OCI-LY3 (cell line): ENCODE measurements around the gene TMPO.

Experiments
- H2AFZ ChIP-seq: fragments of 200-600, 300-600 bp; shearing (Covaris generic); 2 replicates; pipeline ENCODE4 v1.6.0; 2014; ENCODE audit warnings: antibody characterized with exemption, low read depth, low read length
- H3K27ac ChIP-seq: fragments of 200-600, 300-600 bp; sonication (generic); 2 replicates; pipeline ENCODE4 v1.5.1; 2014; ENCODE audit warnings: mild to moderate bottlenecking, low read length, moderate library complexity, mixed read lengths
- H3K27me3 ChIP-seq: fragments of 200-600, 300-600 bp; sonication (generic); 2 replicates; pipeline ENCODE4 v1.6.1; 2014; ENCODE audit warnings: low read depth, low read length, mixed read lengths
- H3K36me3 ChIP-seq: fragments of 200-600, 300-600 bp; sonication (generic); replicated peaks from 2 replicates; pipeline ENCODE3; 2014; ENCODE audit warnings: low read depth, low read length, mixed read lengths
- H3K4me1 ChIP-seq: fragments of 300-600, 200-600 bp; sonication (generic); 2 replicates; pipeline ENCODE4 v1.6.1; 2014; ENCODE audit warnings: low read length, mixed read lengths
- H3K4me2 ChIP-seq: fragments of 200-600, 300-600 bp; sonication (generic); 2 replicates; pipeline ENCODE4 v1.6.1; 2014; ENCODE audit warnings: low read length, mixed read lengths
- H3K4me3 ChIP-seq: fragments of 300-600, 200-600 bp; sonication (generic); 2 replicates; pipeline ENCODE4 v1.5.1; 2014; ENCODE audit warnings: antibody characterized with exemption, mild to moderate bottlenecking, low read length, moderate library complexity
- H3K79me2 ChIP-seq: fragments of 300-600, 200-600 bp; shearing (Covaris generic); 2 replicates; pipeline ENCODE4 v1.6.1; 2014; ENCODE audit warnings: mild to moderate bottlenecking, low read length, mixed read lengths
- H3K9ac ChIP-seq: fragments of 300-600, 200-600 bp; shearing (Covaris generic); 2 replicates; pipeline ENCODE4 v1.6.0; 2014; ENCODE audit warnings: mild to moderate bottlenecking, low read length, moderate library complexity
- H3K9me3 ChIP-seq: fragments of 200-600, 300-600 bp; shearing (Covaris generic); 2 replicates; pipeline ENCODE4 v1.6.1; 2014; ENCODE audit warnings: low read length, mixed read lengths; ENCODE audit not compliant: insufficient read depth
- H4K20me1 ChIP-seq: fragments of 200-600, 300-600 bp; sonication (generic); 2 replicates; pipeline ENCODE4 v1.6.1; 2016; ENCODE audit warnings: low read length, mixed read lengths; ENCODE audit not compliant: insufficient read depth
- CTCF ChIP-seq: fragments of 200-600, 300-600 bp; sonication (generic); IDR thresholded peaks from 2 replicates; pipeline ENCODE4 v1.5.1; 2014; ENCODE audit warnings: antibody characterized with exemption, low read length, low read depth
- EZH2phosphoT487 ChIP-seq: fragments of 200-600 bp; shearing (Covaris generic); IDR thresholded peaks from 2 replicates; pipeline ENCODE4 v1.6.1; 2018; ENCODE audit warnings: antibody characterized with exemption, mixed run types, low read depth

TMPO gene

GRCh38 chr12:98578821-98579220 is 63.4 kb downstream of the TMPO start:
- H3K9ac ChIP-seq = no peak overlapping the region
- H3K9me3 ChIP-seq = no peaks in the 10 kb centered on the region
- TF ChIP-seq EZH2phosphoT487 = no peak
- TF ChIP-seq CTCF = no peak
- no peak overlapping the region for H3K4me3 ChIP-seq
- H3K4me2 ChIP-seq = no peak overlapping the region
- H3K4me1 ChIP-seq = no peaks in the 10 kb centered on the region
- H3K27me3 ChIP-seq = no peaks in the 10 kb centered on the region
- no peaks in the 10 kb centered on the region for H4K20me1 ChIP-seq
- no peaks in the 10 kb centered on the region for H3K79me2 ChIP-seq
- H3K36me3 ChIP-seq = no peaks in the 10 kb centered on the region
- H2AFZ ChIP-seq = no peak overlapping the region
- no peak overlapping the region for H3K27ac ChIP-seq

GRCh38 chr12:98579347-98579746 is 64.0 kb downstream of the TMPO start:
- TF ChIP-seq CTCF = no peak

GRCh38 chr12:98579835-98580234 is 64.4 kb downstream of the TMPO start:
- no peak overlapping the region for H3K9ac ChIP-seq
- H3K27ac ChIP-seq = no peak overlapping the region
- H3K27me3 ChIP-seq = no peaks in the 10 kb centered on the region
- no peaks in the 10 kb centered on the region for H3K79me2 ChIP-seq
- no peak overlapping the region for H2AFZ ChIP-seq
- TF ChIP-seq EZH2phosphoT487 (no peak), CTCF (no peak)
- H3K9me3 ChIP-seq = no peaks in the 10 kb centered on the region
- no peaks in the 10 kb centered on the region for H3K4me1 ChIP-seq
- no peak overlapping the region for H3K4me2 ChIP-seq
- H3K36me3 ChIP-seq = no peaks in the 10 kb centered on the region
- no peaks in the 10 kb centered on the region for H4K20me1 ChIP-seq
- no peak overlapping the region for H3K4me3 ChIP-seq

More at GRCh38 chr12:98579347-98579746, 64.0 kb downstream of the TMPO start:
- no peak overlapping the region for H3K4me3 ChIP-seq
- H3K27ac ChIP-seq = no peak overlapping the region
- H3K27me3 ChIP-seq = no peaks in the 10 kb centered on the region
- H3K4me1 ChIP-seq = no peaks in the 10 kb centered on the region
- no peaks in the 10 kb centered on the region for H3K79me2 ChIP-seq
- no peaks in the 10 kb centered on the region for H3K36me3 ChIP-seq
- no peaks in the 10 kb centered on the region for H3K9me3 ChIP-seq
- no peak overlapping the region for H3K4me2 ChIP-seq
- H2AFZ ChIP-seq = no peak overlapping the region
- no peaks in the 10 kb centered on the region for H4K20me1 ChIP-seq
- no peak overlapping the region for H3K9ac ChIP-seq

- Histone ChIP-seq H3K4me1 (no peaks in the 10 kb centered on the region), H3K36me3 (no peaks in the 10 kb centered on the region), H3K27ac (no peak overlapping the region), H3K27me3 (no peaks in the 10 kb centered on the region), H2AFZ (no peak overlapping the region), H4K20me1 (no peaks in the 10 kb centered on the region), H3K4me3 (no peak overlapping the region), H3K79me2 (no peaks in the 10 kb centered on the region), H3K9ac (no peak overlapping the region), H3K4me2 (no peak overlapping the region), H3K9me3 (no peaks in the 10 kb centered on the region)
- no peak for TF ChIP-seq CTCF
- no peak for TF ChIP-seq EZH2phosphoT487
These were observed 65.3 kb downstream of the TMPO start for GRCh38 chr12:98580695-98581094.
